Calu3 (cell line): ENCODE measurements around the gene XRN1. TPM values are rescaled to one million over a fixed set of nuclear protein-coding genes. Genes with fewer than 3 reads are reported as not detected.

Source experiments
- BruUV-seq: library from RNA; stranded (reverse); fragments of 400-500 nt; replicated peaks from 2 replicates; lab custom pipeline; 2021; lab: Mats Ljungman, UMichigan
- CTCF ChIA-PET: fragments of 300-600 bp; sonication (Branson Sonifier 250); formaldehyde crosslinking; loops from one replicate; lab custom pipeline; 2022; ENCODE audit warnings: antibody characterized with exemption; lab: Charles Lee
- DNase-seq: peaks from one replicate; pipeline ENCODE4 v3.0.0; 2022
- H3K27ac Mint-ChIP-seq: one replicate; pipeline ENCODE4 v1.8.0; 2022; ENCODE audit warnings: mixed read lengths; ENCODE audit not compliant: unreplicated experiment
- H3K27me3 Mint-ChIP-seq: one replicate; pipeline ENCODE4 v1.8.0; 2022; ENCODE audit warnings: mixed read lengths; ENCODE audit not compliant: unreplicated experiment
- H3K36me3 Mint-ChIP-seq: one replicate; pipeline ENCODE4 v1.8.0; 2022; ENCODE audit warnings: mild to moderate bottlenecking, moderate library complexity, mixed read lengths; ENCODE audit not compliant: insufficient read depth, unreplicated experiment
- H3K4me1 Mint-ChIP-seq: one replicate; pipeline ENCODE4 v1.8.0; 2022; ENCODE audit warnings: mild to moderate bottlenecking, low read depth, mixed read lengths; ENCODE audit not compliant: unreplicated experiment
- H3K4me3 Mint-ChIP-seq: one replicate; pipeline ENCODE4 v1.8.0; 2022; ENCODE audit warnings: mild to moderate bottlenecking, low read depth, moderate library complexity, mixed read lengths; ENCODE audit not compliant: unreplicated experiment
- H3K9me3 Mint-ChIP-seq: one replicate; pipeline ENCODE4 v1.8.0; 2022; ENCODE audit warnings: low read depth, mixed read lengths; ENCODE audit not compliant: unreplicated experiment
- CTCF ChIP-seq: fragments of 200-600 bp; IDR thresholded peaks from one replicate; pipeline ENCODE4 v1.8.0; 2022; ENCODE audit warnings: antibody characterized with exemption; ENCODE audit not compliant: unreplicated experiment
- intact Hi-C: fragments of 100-400 bp; cut with micrococcal nuclease; formaldehyde crosslinking; loops from one replicate; pipeline ENCODE4 v1.10.0; 2022; ENCODE audit not compliant: unreplicated experiment
- total RNA-seq: library from RNA; stranded (reverse); gene quantifications from 2 replicates; pipeline ENCODE4 v1.2.3, GENCODE V29; 2022

XRN1 gene
- total RNA-seq, 1 experiment from 2014 or later, result 59.7 TPM

GRCh38 chr3:142285083-142285517 lies 162.7 kb downstream of the XRN1 start:
- intact Hi-C loops, result no loop called here
- Mint-ChIP-seq H3K36me3 (no peaks in the 10 kb centered on the region), H3K27ac (no peak overlapping the region), H3K9me3 (peaks cover 6% of the 10 kb centered on the region), H3K27me3 (no peaks in the 10 kb centered on the region), H3K4me3 (no peak overlapping the region), H3K4me1 (no peaks in the 10 kb centered on the region)
- TF ChIP-seq CTCF, result no peak
- CTCF ChIA-PET, result no interaction called here
- no TSS peak for BruUV-seq
- no peak for DNase-seq

GRCh38 chr3:142282503-142282902 lies 165.3 kb downstream of the XRN1 start:
- DNase-seq, result no peak
- CTCF ChIA-PET, result interaction anchor here (0.6 to 2.1 kb wide), 5 partner anchors 33 to 102 kb away, joined by 3 to 7 read pairs (median 4); no protein-coding TSS in a partner anchor
- no peaks in the 10 kb centered on the region for H3K27me3 Mint-ChIP-seq
- intact Hi-C loops, result no loop called here
- no peaks in the 10 kb centered on the region for H3K36me3 Mint-ChIP-seq
- no peak overlapping the region for H3K27ac Mint-ChIP-seq
- H3K4me1 Mint-ChIP-seq, result no peaks in the 10 kb centered on the region
- no peak overlapping the region for H3K4me3 Mint-ChIP-seq
- H3K9me3 Mint-ChIP-seq, result no peaks in the 10 kb centered on the region
- no peak for TF ChIP-seq CTCF
- BruUV-seq, result no TSS peak

- BruUV-seq, result no TSS peak
- CTCF ChIA-PET, result interaction anchor here (0.9 to 2.1 kb wide), 4 partner anchors 34 to 156 kb away, joined by 3 to 7 read pairs (median 3); no protein-coding TSS in a partner anchor
- Mint-ChIP-seq H3K36me3 (no peaks in the 10 kb centered on the region), H3K27ac (no peak overlapping the region), H3K4me1 (no peaks in the 10 kb centered on the region), H3K9me3 (no peaks in the 10 kb centered on the region), H3K4me3 (no peak overlapping the region), H3K27me3 (no peaks in the 10 kb centered on the region)
- DNase-seq, result no peak
- TF ChIP-seq CTCF, result no peak
- intact Hi-C loops, result loop anchor here (2.0 kb wide), 2 partner anchors 57 to 319 kb away; partner anchors contain the start of gene GK5
Observed at GRCh38 chr3:142281474-142281873, 166.4 kb downstream of the XRN1 start.

GRCh38 chr3:142279965-142280590 lies 167.8 kb downstream of the XRN1 start:
- Mint-ChIP-seq H3K27ac (no peak overlapping the region), H3K4me1 (peaks cover 13% of the 10 kb centered on the region), H3K4me3 (no peak overlapping the region), H3K36me3 (no peaks in the 10 kb centered on the region), H3K27me3 (no peaks in the 10 kb centered on the region), H3K9me3 (no peaks in the 10 kb centered on the region)
- peak; percentile 84 for TF ChIP-seq CTCF
- no TSS peak for BruUV-seq
- intact Hi-C loops, result loop anchor here (1.0 to 10.0 kb wide), 5 partner anchors 55 to 535 kb away; partner anchors contain the start of gene GK5
- peak; percentile 64 for DNase-seq
- CTCF ChIA-PET, result interaction anchor here (0.5 to 3.0 kb wide), 9 partner anchors 64 to 525 kb away, joined by 3 to 50 read pairs (median 4); no protein-coding TSS in a partner anchor
